Esophagus mucosa (tissue), 1 donor: ENCODE data around the gene LIMCH1. TPM values are rescaled to one million over a fixed set of nuclear protein-coding genes. Genes with fewer than 3 reads are reported as not detected.
"Not testable (repeated sequence)": the region's sequence is repeated elsewhere in the genome, so short reads cannot be mapped to it uniquely, and the experiment has no call there.

Experiments
- ATAC-seq: fragments of 200-7000 bp; cut with Tn5 transposase; one replicate; pipeline ENCODE4 v1.9.1; 2020
- total RNA-seq: library from RNA; stranded (reverse); gene quantifications from one replicate; pipeline ENCODE4 v1.2.4, GENCODE V29; 2023
- donor health status: DM: yes; HTN: yes; CAD: no.

Gene LIMCH1
- total RNA-seq, 1 donor from 2014 or later: 15.5 TPM

GRCh38 chr4:41644915-41645295, 106.9 kb downstream of the LIMCH1 start:
- no peak for ATAC-seq

GRCh38 chr4:41645728-41646390, 107.9 kb downstream of the LIMCH1 start:
- ATAC-seq: no peak

GRCh38 chr4:41646862-41647261, 108.9 kb downstream of the LIMCH1 start:
- ATAC-seq: no peak

GRCh38 chr4:41647383-41647782, 109.4 kb downstream of the LIMCH1 start:
- ATAC-seq: no peak

GRCh38 chr4:41651150-41651549, 113.2 kb downstream of the LIMCH1 start:
- not testable (repeated sequence) for ATAC-seq

- no peak for ATAC-seq
These were observed 115.0 kb downstream of the LIMCH1 start for GRCh38 chr4:41652971-41653370.

GRCh38 chr4:41653523-41653922, 115.6 kb downstream of the LIMCH1 start:
- no peak for ATAC-seq

- ATAC-seq: no peak
These were observed 117.2 kb downstream of the LIMCH1 start for GRCh38 chr4:41655177-41655576.

GRCh38 chr4:41656106-41656505, 118.1 kb downstream of the LIMCH1 start:
- ATAC-seq: no peak

GRCh38 chr4:41656572-41657520, 118.9 kb downstream of the LIMCH1 start:
- ATAC-seq: no peak

GRCh38 chr4:41657561-41657960, 119.6 kb downstream of the LIMCH1 start:
- no peak for ATAC-seq

GRCh38 chr4:41658163-41658562, 120.2 kb downstream of the LIMCH1 start:
- ATAC-seq: no peak

GRCh38 chr4:41660352-41660751, 122.4 kb downstream of the LIMCH1 start:
- no peak for ATAC-seq

- peak; percentile 66 for ATAC-seq
These were observed 123.6 kb downstream of the LIMCH1 start for GRCh38 chr4:41661442-41662076.

GRCh38 chr4:41665636-41666207, 127.8 kb downstream of the LIMCH1 start:
- no peak for ATAC-seq

GRCh38 chr4:41668024-41668423, 130.1 kb downstream of the LIMCH1 start:
- ATAC-seq: no peak

GRCh38 chr4:41670530-41670929, 132.6 kb downstream of the LIMCH1 start:
- no peak for ATAC-seq

- no peak for ATAC-seq
These were observed 133.0 kb downstream of the LIMCH1 start for GRCh38 chr4:41670982-41671381.

- no peak for ATAC-seq
These were observed 140.3 kb downstream of the LIMCH1 start for GRCh38 chr4:41678086-41678816.

- no peak for ATAC-seq
These were observed 141.0 kb downstream of the LIMCH1 start for GRCh38 chr4:41678951-41679350.

GRCh38 chr4:41679991-41680390, 142.0 kb downstream of the LIMCH1 start:
- no peak for ATAC-seq

- ATAC-seq: no peak
These were observed 143.1 kb downstream of the LIMCH1 start for GRCh38 chr4:41681054-41681453.
